NCI-H1436 (cell line): ENCODE results near the gene TFAP2E.
"Not testable (repeated sequence)": the region's sequence is repeated elsewhere in the genome, so short reads cannot be mapped to it uniquely, and the experiment has no call there.

Source experiments
- DNase-seq: peaks from one replicate; lab custom pipeline; 2025; lab: John Stamatoyannopoulos, UW

The TFAP2E gene

DNA sequence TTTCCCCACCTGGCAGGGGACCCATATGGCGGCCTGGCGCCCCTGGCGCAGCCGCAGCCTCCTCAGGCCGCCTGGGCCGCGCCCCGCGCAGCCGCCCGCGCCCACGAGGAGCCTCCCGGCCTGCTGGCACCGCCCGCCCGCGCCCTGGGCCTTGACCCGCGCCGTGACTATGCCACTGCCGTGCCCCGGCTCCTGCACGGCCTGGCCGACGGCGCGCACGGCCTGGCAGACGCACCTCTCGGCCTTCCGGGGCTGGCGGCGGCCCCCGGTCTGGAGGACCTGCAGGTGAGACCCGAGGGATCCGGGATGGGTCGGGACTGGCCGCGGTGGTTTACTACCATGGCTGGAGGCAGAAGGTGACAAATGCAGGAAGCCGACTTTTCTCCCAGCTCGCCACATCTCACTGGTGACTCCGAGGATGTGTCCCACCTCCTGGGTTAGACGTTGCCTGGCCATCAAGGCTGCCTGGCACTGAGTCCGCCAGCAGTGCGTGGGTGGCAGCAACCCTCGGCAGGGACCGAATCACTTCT, 1.1 kb downstream of the TFAP2E start:
- DNase-seq: no peak

DNA sequence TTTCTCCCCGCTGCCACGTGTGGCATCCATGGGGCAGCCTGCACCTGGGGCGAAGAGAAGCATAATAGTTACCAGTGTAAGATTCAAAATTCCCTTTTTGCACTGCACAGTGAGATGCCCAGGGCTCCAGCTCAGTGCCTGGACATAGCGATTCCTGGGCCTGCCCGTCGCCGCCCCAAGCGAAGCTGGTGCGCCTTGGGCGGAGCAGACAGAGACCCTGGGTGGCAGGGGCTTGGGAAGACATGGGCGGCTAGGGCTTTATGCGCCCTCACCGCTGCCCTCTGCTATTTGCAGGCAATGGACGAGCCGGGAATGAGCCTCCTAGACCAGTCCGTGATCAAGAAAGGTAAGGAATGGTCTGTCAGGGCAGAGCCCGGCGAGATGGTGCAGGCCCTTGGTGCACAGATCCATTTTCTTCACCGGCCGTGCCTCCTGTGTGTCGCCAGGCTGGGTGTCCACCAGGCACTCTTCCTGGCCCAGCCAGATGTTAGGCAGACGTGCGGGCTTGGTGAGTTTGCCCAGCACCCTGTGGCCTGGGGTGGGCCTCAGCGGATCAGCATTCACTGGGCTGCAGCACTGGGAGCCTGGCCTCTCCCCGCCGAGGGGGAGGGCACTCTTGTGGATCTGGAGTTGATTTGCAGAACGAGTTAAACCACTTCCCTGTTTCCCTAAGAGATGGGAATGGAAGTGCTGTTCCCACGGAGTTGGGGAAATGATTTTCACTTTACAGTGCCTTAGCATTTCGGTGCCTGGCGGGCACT, 1.7 kb downstream of the TFAP2E start:
- DNase-seq: no peak

DNA sequence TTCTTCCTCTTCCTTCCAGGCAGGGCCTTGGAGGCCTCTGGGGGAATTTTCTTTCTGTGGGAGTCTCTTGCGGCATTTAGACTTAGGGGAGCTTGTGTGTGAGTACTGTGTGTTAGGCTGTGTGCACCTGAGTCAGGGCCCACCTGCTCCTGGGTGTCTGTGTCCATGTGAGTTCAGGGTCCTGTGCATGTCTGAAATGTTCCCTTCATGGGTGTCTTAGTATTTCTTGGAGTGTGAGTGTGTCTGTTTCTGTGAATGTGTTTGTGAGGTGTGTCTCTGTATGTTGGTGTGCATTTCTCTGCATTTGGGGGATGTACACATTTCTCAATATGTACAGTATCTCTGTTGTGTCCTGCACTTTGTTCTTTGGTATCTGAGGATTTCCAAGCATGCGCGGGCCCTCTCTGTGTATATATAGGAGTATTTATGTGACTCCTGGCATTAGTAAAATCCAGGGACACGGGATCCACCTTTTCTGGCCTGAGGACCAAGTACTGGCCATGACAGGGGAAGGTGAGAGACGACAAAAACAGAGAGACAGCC, 2.4 kb downstream of the TFAP2E start:
- no peak for DNase-seq

DNA sequence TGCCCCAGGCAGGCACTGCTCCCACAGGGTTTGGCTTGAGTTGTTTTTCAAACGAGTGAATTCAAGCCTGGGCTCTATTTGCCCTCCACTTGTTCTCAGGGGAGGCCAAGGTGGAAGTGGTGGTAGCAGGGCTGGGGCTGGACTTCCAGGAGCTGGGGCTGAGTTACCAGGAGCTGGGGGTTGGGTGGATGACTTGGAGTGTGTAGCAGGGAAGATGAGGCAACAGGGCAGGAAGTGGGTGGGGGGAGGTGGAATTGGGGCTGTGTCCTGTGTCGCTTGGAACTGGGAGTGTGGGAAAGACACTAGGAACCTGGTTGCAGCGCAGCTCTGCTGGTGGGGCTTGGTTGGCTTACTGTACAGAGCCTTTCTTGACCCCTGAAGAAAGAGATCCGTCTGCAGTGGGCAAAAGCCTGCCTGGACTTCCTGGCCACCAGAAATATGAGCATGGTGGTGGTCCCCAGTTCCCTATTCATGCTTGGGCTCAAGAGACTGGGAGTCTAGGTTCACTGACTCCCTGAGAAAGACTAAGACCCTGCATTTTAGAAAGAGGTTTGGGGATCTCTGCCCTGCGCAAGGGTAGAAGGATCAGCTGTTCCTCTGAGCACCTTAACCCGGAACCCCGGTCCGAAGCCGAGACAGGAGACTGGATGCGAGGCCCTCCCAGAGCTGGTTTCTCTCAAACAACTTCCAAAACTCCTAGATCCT, 3.1 kb downstream of the TFAP2E start:
- DNase-seq: no peak

DNA sequence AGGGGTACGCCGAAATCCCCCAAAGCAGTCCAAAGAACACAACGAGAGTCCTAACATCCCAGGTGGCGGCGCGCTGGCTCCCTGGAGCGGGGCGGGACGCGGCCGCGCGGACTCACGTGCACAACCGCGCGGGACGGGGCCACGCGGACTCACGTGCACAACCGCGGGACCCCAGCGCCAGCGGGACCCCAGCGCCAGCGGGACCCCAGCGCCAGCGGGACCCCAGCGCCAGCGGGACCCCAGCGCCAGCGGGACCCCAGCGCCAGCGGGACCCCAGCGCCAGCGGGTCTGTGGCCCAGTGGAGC, 3.6 kb downstream of the TFAP2E start:
- not testable (repeated sequence) for DNase-seq

DNA sequence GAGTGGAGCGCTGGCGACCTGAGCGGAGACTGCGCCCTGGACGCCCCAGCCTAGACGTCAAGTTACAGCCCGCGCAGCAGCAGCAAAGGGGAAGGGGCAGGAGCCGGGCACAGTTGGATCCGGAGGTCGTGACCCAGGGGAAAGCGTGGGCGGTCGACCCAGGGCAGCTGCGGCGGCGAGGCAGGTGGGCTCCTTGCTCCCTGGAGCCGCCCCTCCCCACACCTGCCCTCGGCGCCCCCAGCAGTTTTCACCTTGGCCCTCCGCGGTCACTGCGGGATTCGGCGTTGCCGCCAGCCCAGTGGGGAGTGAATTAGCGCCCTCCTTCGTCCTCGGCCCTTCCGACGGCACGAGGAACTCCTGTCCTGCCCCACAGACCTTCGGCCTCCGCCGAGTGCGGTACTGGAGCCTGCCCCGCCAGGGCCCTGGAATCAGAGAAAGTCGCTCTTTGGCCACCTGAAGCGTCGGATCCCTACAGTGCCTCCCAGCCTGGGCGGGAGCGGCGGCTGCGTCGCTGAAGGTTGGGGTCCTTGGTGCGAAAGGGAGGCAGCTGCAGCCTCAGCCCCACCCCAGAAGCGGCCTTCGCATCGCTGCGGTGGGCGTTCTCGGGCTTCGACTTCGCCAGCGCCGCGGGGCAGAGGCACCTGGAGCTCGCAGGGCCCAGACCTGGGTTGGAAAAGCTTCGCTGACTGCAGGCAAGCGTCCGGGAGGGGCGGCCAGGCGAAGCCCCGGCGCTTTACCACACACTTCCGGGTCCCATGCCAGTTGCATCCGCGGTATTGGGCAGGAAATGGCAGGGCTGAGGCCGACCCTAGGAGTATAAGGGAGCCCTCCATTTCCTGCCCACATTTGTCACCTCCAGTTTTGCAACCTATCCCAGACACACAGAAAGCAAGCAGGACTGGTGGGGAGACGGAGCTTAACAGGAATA, 4.2 kb downstream of the TFAP2E start:
- DNase-seq: no peak

DNA sequence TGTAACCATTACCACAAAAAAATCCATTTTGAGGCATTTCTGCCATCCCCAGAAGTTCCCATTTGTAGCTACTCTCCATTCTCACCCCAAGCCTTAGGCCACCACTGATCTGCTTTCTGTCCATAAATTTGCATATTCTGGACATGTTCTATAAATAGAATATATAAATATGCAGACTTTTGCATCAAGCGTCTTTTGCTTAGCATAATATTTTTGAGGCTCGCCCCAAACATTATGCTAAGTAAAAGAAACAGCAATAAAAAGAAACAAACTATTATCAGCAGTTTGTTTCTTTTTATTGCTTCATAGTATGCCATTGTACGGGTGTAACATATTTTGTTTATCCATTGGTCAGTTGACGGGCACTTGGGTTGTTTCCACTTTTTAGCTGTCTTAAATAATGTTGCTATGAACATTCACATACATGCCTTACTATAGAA, 7.9 kb downstream of the TFAP2E start:
- no peak for DNase-seq

DNA sequence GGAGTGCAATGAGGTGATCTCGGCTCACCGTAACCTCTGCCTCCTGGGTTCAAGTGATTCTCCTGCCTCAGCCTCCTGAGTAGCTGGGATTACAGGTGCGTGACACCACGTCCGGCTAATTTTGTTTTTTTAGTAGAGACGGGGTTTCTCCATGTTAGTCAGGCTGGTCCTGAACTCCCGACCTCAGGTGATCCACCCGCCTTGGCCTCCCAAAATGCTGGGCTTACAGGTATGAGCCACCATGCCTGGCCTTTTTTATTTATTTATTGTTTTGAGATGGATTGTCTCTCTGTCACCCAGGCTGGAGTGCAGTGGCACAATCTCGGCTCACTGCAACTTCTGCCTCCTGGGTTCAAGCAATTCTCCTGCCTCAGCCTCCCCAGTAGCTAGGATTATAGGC, 8.5 kb downstream of the TFAP2E start:
- not testable (repeated sequence) for DNase-seq

DNA sequence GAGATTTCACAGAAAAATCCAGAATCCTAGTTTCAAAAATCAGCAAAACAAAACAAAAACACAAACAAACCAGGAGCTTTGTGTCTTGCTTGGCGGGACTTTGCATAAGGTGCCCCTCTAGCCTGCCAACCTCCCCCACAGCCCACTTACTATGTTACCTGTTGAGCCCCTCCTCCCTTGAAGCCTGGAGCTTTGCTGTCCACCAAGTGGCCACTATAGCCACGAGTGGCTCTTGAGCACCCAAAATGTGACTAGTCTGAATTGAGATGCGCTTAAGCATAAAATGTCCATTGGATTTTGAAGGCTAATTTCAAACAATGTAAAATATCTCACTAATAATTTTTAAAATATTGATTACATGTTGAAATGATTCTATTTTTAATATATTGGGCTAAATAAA, 12.2 kb downstream of the TFAP2E start:
- DNase-seq: no peak

DNA sequence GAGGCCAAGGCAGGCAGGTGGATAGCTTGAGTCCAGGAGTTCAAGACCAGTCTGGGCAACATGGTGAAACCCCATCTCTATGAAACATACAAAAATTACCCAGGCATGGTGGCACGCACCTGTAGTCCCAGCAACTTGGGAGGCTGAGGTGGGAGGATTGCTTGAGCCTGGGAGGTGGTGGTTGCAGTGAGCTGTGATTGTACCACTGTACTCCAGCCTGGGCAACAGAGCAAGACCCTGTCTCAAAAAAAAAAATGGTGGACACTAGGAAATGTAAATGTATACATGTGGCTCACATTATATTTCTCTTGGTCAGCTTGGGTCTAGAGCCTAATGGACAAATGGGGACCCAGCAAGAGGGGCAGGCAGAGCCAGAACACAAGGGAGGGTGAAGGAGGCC, 12.7 kb downstream of the TFAP2E start:
- not testable (repeated sequence) for DNase-seq

DNA sequence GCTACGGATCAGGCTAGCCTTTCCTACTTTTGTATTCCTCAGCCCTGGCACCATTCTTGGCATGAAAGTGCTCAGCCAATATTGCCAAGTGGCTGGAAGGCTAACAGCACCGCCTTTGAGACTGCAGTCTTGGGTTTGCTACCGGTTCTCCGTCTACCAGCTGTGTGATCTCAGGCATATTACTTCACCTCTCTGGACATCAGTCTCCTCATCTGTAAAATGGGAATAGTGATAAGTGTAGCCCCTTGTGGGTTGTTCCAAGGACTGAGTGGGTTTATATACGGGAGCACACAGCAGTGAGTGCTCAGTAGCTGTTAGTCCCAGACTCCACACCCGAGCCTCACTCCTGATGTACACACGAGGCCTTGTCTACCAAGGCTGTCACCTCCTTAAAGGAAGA, 13.7 kb downstream of the TFAP2E start:
- DNase-seq: no peak

DNA sequence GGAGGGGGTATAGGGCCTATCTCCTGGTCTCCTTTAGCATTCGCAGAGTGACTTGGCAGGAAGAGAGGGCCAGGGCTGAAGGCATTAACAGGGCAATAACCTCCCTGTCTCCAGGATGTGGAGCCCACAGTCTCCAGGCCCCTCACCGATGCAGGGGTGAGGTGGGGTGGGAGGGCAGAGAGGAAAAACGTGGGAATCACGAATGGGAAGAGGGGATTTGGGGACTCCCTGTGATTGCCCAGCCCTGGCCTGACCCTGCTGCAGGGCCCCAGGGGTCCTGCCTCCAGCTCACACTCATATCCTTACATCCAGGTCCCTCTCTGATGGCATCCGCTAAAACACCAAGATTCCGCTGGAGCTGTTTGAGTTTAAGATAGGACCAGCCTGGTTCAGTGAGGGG, 14.6 kb downstream of the TFAP2E start:
- no peak for DNase-seq

DNA sequence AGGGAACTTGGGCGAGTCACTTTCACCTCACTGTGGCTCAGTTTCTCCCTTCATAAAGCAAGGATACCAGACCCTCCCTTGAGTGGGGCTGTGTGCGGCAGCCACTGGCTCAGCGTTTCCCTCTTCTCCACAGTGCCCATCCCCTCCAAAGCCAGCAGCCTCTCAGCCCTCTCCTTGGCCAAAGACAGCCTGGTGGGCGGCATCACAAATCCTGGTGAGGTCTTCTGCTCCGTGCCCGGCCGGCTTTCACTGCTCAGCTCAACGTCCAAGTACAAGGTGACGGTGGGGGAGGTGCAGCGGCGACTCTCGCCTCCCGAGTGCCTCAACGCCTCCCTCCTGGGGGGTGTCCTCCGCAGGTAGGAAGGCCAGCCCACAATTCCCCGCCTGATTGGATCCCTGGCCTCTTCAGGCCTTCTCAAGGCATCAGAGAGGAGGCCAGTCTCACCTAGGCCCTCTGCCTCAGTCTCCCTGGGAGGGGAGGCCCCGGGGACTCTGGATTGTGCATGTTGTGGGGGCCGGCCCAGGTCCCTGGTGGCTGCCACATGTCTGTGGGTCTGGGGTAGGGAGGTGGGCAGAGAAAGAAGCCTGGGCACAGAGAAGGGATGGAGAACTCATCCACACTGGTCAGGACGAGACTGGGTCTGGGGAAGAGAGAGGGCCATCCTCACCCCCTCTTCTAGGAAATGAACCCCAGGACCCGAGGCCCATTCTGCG, 15.2 kb downstream of the TFAP2E start:
- DNase-seq: no peak

DNA sequence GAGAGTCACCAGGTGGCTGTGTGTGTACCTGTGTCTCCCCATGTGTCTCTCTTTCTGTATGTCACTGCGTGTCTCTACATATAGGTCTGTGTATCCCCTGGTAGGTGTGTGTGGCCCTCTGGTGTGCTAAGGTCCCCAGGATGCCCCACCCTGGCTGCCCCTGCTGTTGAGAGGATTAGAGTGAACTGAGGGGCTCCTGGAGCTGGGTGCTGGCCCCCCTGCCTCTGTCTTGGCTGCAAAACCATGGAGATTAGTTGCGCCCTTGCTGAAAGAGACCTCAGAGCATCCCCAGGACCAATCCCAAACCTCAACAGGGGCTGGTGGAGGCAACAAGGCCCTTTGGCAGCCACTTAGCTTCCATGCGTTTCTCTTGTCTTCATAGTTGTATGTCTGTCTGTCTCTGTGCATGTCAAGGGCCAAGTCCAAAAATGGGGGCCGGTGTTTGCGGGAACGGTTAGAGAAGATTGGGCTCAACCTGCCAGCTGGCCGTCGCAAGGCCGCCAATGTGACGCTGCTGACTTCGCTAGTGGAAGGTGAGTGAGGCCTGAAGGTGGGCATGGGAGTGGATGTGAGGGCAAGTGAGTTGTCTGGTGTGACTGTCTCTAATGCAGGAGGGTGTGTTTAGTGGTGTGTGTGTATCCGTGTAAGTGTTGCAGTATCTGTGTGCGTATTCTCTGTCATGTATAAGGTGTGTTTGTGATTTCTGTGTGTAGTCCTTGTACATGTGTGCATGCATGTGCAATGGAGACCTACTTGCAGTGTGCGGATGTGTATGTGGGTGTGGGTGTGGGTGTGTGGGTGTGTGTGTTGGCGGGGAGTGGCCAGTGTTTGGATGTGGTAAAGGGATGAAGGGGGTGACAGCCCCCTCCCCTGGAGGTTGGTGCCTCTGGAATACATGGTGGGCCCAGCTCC, 16.7 kb downstream of the TFAP2E start:
- no peak for DNase-seq

DNA sequence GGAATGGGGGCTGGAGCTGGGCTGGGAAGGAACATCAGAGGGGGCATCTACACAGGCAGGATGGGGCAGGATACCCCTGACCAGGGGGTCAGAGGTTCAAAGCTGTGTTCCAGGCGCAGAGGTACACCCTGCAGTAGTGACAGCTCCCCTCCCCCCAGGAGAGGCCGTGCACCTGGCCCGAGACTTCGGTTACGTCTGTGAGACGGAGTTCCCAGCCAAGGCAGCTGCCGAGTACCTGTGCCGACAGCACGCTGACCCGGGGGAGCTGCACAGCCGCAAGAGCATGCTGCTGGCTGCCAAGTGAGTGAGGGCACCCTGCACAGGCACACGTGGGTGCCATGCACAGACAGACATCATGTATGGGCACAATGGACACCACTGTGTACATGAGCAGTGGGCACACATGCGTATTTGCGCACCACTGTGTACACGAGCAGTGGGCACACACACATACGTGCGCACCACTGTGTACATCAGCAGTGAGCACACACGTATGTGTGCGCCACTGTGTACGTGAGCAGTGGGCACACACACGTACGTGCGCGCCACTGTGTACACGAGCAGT, 17.4 kb downstream of the TFAP2E start:
- no peak for DNase-seq

DNA sequence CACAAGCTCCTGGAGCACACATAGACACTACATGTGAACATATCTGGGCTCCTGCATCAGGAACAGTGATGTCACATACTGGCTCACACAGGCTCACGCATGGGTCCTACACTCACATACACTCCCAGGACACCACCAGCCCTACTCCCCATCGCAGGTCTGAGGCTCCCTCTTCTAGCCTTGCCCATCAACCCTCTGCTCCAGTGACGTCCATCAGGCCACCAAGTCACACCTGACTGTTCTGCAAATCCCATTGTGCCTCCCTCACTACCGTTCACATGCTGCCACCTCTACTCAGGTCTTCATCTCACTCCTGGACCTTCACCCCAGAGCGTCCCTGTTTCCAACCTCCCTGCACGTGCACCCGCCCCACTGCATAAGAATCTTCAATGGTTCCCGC, 18.1 kb downstream of the TFAP2E start:
- DNase-seq: no peak

DNA sequence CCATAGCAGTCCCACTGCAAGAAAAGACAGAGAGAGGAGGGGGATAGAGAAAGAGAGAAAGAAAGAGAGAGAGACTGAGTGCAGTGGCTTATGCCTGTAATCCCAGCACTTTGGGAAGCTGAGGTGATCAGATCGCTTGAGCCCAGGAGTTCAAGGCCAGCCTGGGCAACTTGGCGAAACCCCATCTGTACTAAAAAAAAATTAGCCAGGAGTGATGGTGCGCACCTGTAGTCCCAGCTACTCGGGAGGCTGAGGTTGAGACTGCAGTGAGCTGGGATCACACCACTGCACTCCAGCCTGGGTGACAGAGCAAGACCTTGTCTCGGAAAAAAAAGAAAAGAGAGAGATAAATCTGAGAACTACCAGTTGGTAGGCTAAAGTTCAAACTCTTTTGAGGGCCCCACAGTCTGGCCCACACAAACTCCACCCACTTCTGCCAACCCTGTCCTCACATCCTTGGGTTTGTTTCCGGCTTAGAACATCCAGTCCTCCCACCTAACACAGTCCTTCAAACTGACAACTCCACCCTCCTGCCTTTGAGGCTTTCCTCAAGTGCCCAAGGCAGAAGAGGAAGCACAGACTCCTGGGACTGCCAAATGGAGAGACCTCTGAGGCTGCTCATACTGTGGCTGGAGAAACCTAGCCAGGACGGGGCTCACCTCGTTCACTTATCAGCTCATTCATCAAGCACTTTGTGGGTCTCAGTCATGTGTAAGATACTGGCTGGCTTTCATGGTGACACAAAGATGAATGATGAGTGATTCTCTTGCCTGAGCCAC, 20.1 kb downstream of the TFAP2E start:
- no peak for DNase-seq

DNA sequence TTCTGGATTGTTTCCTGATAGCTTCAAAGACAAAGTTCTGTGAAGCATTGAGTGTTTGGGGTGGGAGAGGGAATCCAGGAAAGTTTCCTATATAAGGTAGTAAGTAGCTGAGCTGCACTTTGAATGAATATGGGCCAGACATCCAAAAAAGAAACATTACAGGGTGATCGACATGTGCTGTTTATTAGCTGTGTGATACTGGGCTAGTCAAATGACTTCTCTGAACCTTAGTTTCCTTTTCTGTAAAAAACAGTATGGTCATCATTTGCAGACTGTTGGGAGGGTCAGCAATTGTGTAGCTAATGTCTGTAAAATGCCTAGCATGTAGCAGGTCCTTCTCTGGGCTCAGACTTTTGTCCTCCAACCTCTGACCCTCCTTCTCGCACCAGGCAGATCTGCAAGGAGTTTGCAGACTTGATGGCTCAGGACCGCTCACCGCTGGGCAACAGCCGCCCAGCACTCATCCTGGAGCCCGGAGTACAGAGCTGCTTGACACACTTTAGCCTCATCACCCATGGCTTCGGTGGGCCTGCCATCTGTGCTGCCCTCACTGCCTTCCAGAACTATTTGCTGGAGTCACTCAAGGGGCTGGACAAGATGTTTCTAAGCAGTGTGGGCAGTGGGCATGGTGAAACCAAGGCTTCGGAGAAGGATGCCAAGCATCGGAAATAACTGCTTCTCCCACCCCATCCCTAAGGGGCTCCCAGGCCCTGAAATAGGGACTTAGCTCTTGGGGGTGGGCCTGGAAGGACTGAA, 21.1 kb downstream of the TFAP2E start:
- DNase-seq: no peak

DNA sequence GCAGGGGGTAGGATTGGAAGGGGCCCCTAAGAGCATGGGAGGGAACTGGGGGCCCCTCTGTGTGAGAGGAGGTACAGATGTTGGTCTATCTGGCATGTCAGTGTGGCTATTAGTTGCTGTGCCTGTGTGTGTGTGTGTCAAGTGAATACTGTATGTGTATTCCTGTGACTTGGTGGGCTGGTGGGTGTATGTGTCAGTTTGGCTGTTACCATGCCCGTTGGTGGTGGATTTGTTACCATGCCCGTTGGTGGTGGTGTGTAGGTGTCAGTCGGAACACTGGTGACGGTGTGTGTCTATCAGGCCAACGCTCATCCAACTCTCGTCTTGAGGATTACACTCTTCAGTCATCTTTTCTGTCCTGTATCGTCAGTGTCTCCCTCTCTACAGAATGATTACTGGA, 22.6 kb downstream of the TFAP2E start:
- no peak for DNase-seq
